H9 (cell line): ENCODE data around the gene MFSD1. TPM values are rescaled to one million over a fixed set of nuclear protein-coding genes. Genes with fewer than 3 reads are reported as not detected.

Source experiments
- DNase-seq: peaks from one replicate; pipeline ENCODE4 v3.0.0-alpha.2; 2017
- H2AFZ ChIP-seq: one replicate; pipeline ENCODE4 v1.6.1; 2013; ENCODE audit warnings: mild to moderate bottlenecking, low read length, control low read depth, moderate library complexity
- H2AK5ac ChIP-seq: 2 replicates; pipeline ENCODE4 v1.6.1; 2013; ENCODE audit warnings: low read length, control low read depth, mixed read lengths; ENCODE audit not compliant: insufficient read length
- H2BK120ac ChIP-seq: one replicate; pipeline ENCODE4 v1.6.1; 2013; ENCODE audit warnings: low read depth, mild to moderate bottlenecking, low read length, control low read depth, inconsistent platforms; ENCODE audit not compliant: poor library complexity, severe bottlenecking
- H2BK12ac ChIP-seq: 2 replicates; pipeline ENCODE4 v1.6.1; 2013; ENCODE audit warnings: low read length, control low read depth, mixed read lengths, low read depth; ENCODE audit not compliant: insufficient read length
- H2BK15ac ChIP-seq: 2 replicates; pipeline ENCODE4 v1.6.1; 2013; ENCODE audit warnings: low read depth, low read length, control low read depth
- H2BK20ac ChIP-seq: one replicate; pipeline ENCODE4 v1.6.1; 2013; ENCODE audit warnings: low read depth, mild to moderate bottlenecking, low read length, control low read depth, inconsistent platforms; ENCODE audit not compliant: poor library complexity, severe bottlenecking
- H2BK5ac ChIP-seq: 2 replicates; pipeline ENCODE4 v1.6.1; 2013; ENCODE audit warnings: low read length, control low read depth, mixed read lengths; ENCODE audit not compliant: insufficient read length
- H3K14ac ChIP-seq: 2 replicates; pipeline ENCODE4 v1.6.1; 2013; ENCODE audit warnings: low read length, control low read depth; ENCODE audit not compliant: insufficient read depth
- H3K18ac ChIP-seq: 2 replicates; pipeline ENCODE4 v1.6.1; 2013; ENCODE audit warnings: low read depth, mild to moderate bottlenecking, mixed read lengths, low read length, control low read depth; ENCODE audit not compliant: insufficient read length
- H3K23ac ChIP-seq: 2 replicates; pipeline ENCODE4 v1.6.1; 2013; ENCODE audit warnings: low read length, control low read depth, mixed read lengths, low read depth; ENCODE audit not compliant: insufficient read length
- H3K23me2 ChIP-seq: 2 replicates; pipeline ENCODE4 v1.6.1; 2013; ENCODE audit warnings: low read depth, mild to moderate bottlenecking, mixed read lengths, low read length, control low read depth; ENCODE audit not compliant: insufficient read length, poor library complexity, severe bottlenecking
- H3K27ac ChIP-seq: 2 replicates; pipeline ENCODE4 v1.5.1; 2013; ENCODE audit warnings: low read length, control low read depth, mixed read lengths, low read depth; ENCODE audit not compliant: insufficient read length
- H3K27me3 ChIP-seq: 2 replicates; pipeline ENCODE4 v1.6.1; 2013; ENCODE audit warnings: low read length, control low read depth, inconsistent platforms; ENCODE audit not compliant: insufficient read depth
- H3K4ac ChIP-seq: 2 replicates; pipeline ENCODE4 v1.6.1; 2013; ENCODE audit warnings: low read depth, mild to moderate bottlenecking, control low read depth, inconsistent platforms, low read length, moderate library complexity
- H3K4me1 ChIP-seq: 2 replicates; pipeline ENCODE4 v1.6.1; 2013; ENCODE audit warnings: low read length, control low read depth, inconsistent platforms; ENCODE audit not compliant: insufficient read depth
- H3K4me2 ChIP-seq: 2 replicates; pipeline ENCODE4 v1.6.1; 2013; ENCODE audit warnings: low read length, control low read depth, mixed read lengths; ENCODE audit not compliant: insufficient read length, insufficient read depth
- H3K56ac ChIP-seq: 2 replicates; pipeline ENCODE4 v1.6.1; 2013; ENCODE audit warnings: low read depth, mild to moderate bottlenecking, mixed read lengths, low read length, control low read depth; ENCODE audit not compliant: insufficient read length
- H3K79me1 ChIP-seq: 2 replicates; pipeline ENCODE4 v1.6.1; 2013; ENCODE audit warnings: low read depth, mild to moderate bottlenecking, moderate library complexity, low read length, control low read depth, inconsistent platforms; ENCODE audit not compliant: insufficient read depth, poor library complexity, severe bottlenecking
- H3K79me2 ChIP-seq: 2 replicates; pipeline ENCODE4 v1.6.1; 2013; ENCODE audit warnings: low read length, control low read depth, inconsistent platforms; ENCODE audit not compliant: insufficient read depth
- H3K9ac ChIP-seq: 2 replicates; pipeline ENCODE4 v1.6.1; 2013; ENCODE audit warnings: low read length, control low read depth, mixed read lengths; ENCODE audit not compliant: insufficient read length; ENCODE audit errors: extremely low read depth
- H3K9me3 ChIP-seq: one replicate; pipeline ENCODE4 v1.6.1; 2013; ENCODE audit warnings: low read depth, low read length, inconsistent platforms; ENCODE audit not compliant: control insufficient read depth
- H3T11ph ChIP-seq: one replicate; pipeline ENCODE4 v1.6.1; 2013; ENCODE audit warnings: mild to moderate bottlenecking, low read length, control low read depth, inconsistent platforms
- H4K20me1 ChIP-seq: one replicate; pipeline ENCODE4 v1.6.1; 2013; ENCODE audit not compliant: control insufficient read depth, insufficient read length, insufficient read depth
- H4K5ac ChIP-seq: 2 replicates; pipeline ENCODE4 v1.6.1; 2013; ENCODE audit warnings: low read depth, mild to moderate bottlenecking, mixed read lengths, low read length, control low read depth; ENCODE audit not compliant: insufficient read length
- H4K8ac ChIP-seq: replicated peaks from 2 replicates; pipeline ENCODE4 v1.6.1; 2013; ENCODE audit warnings: low read length, control low read depth, mixed read lengths, low read depth; ENCODE audit not compliant: insufficient read length
- H4K91ac ChIP-seq: 2 replicates; pipeline ENCODE4 v1.6.1; 2013; ENCODE audit warnings: low read depth, mild to moderate bottlenecking, moderate library complexity, mixed read lengths, low read length, control low read depth; ENCODE audit not compliant: insufficient read length
- H3K27ac Mint-ChIP-seq, 3 experiments: 2 replicates in 2 of 3; 3 replicates in 1 of 3; pipeline ENCODE4 v1.8.0; 2020 to 2021; ENCODE audit warnings: mixed read lengths in 3 of 3, mild to moderate bottlenecking in 1 of 3, moderate library complexity in 1 of 3
- H3K27me3 Mint-ChIP-seq: 2 replicates; pipeline ENCODE4 v1.8.0; 2021; ENCODE audit warnings: low read depth, mild to moderate bottlenecking, moderate library complexity, mixed read lengths
- H3K36me3 Mint-ChIP-seq, 3 experiments: 2 replicates in 2 of 3; 3 replicates in 1 of 3; pipeline ENCODE4 v1.8.0; 2020 to 2021; ENCODE audit warnings: low read depth in 3 of 3, mixed read lengths in 3 of 3; ENCODE audit not compliant: insufficient read depth in 1 of 3
- H3K4me1 Mint-ChIP-seq, 2 experiments: 2 replicates each; pipeline ENCODE4 v1.8.0; 2020; ENCODE audit warnings: mixed read lengths in 2 of 2
- H3K4me3 Mint-ChIP-seq, 2 experiments: 2 replicates in 1 of 2; 3 replicates in 1 of 2; pipeline ENCODE4 v1.8.0; 2020 to 2021; ENCODE audit warnings: mild to moderate bottlenecking in 2 of 2, mixed read lengths in 2 of 2, moderate library complexity in 1 of 2
- H3K9me3 Mint-ChIP-seq, 2 experiments: 2 replicates in 1 of 2; 3 replicates in 1 of 2; pipeline ENCODE4 v1.8.0; 2020; ENCODE audit warnings: mild to moderate bottlenecking in 2 of 2, mixed read lengths in 2 of 2, moderate library complexity in 1 of 2
- CTCF ChIP-seq: fragments of 200-600 bp; sonication (generic); conservative IDR thresholded peaks from 3 replicates; pipeline ENCODE4 v1.8.0; 2021; ENCODE audit warnings: antibody characterized with exemption, mild to moderate bottlenecking
- WGBS: extraction: QIAGEN DNeasy Blood & Tissue Kit; methylation state at CpG from one replicate; pipeline ENCODE4 v1.1.7; 2013; ENCODE audit warnings: missing lambda C conversion rate, low lambda C conversion rate, mixed read lengths; ENCODE audit not compliant: insufficient read length; ENCODE audit errors: extremely low coverage; 5-methylcytosine and 5-hydroxymethylcytosine counted together
- total RNA-seq: library from RNA; stranded (reverse); gene quantifications from 2 replicates; pipeline ENCODE4 v1.2.1, GENCODE V29; 2021

MFSD1 gene
- total RNA-seq, 1 experiment from 2014 or later, result 9.5 TPM

GRCh38 chr3:158864492-158864891 lies 62.6 kb downstream of the MFSD1 start:
- no peak for DNase-seq

More at GRCh38 chr3:158864492-158864891, 62.6 kb downstream of the MFSD1 start:
- H3T11ph ChIP-seq, result no peak overlapping the region
- no peak overlapping the region for H3K14ac ChIP-seq
- H4K91ac ChIP-seq, result no peak overlapping the region
- no peak overlapping the region for H3K4me3 Mint-ChIP-seq
- no peaks in the 10 kb centered on the region for H3K27me3 ChIP-seq
- no peaks in the 10 kb centered on the region for H3K36me3 Mint-ChIP-seq
- no peak overlapping the region for H3K27ac ChIP-seq
- no CpG with 5 or more reads among the region's 6 CpGs for WGBS
- no peak overlapping the region for H2BK5ac ChIP-seq
- no peak overlapping the region for H3K23ac ChIP-seq
- H3K27ac Mint-ChIP-seq, result no peak overlapping the region
- no peak overlapping the region for H3K56ac ChIP-seq
- H4K8ac ChIP-seq, result no peak overlapping the region
- H4K5ac ChIP-seq, result no peak overlapping the region
- no peaks in the 10 kb centered on the region for H4K20me1 ChIP-seq
- H3K9me3 ChIP-seq, result no peaks in the 10 kb centered on the region
- H3K18ac ChIP-seq, result no peak overlapping the region
- no peak overlapping the region for H2BK15ac ChIP-seq
- no peaks in the 10 kb centered on the region for H3K9me3 Mint-ChIP-seq
- H3K4me1 Mint-ChIP-seq, result no peaks in the 10 kb centered on the region
- no peak overlapping the region for H2BK20ac ChIP-seq
- no peak overlapping the region for H2AFZ ChIP-seq
- H3K27me3 Mint-ChIP-seq, result no peaks in the 10 kb centered on the region
- H2AK5ac ChIP-seq, result no peak overlapping the region
- no peak for TF ChIP-seq CTCF
- no peak overlapping the region for H3K9ac ChIP-seq
- no peaks in the 10 kb centered on the region for H3K79me2 ChIP-seq
- H2BK12ac ChIP-seq, result no peak overlapping the region
- no peaks in the 10 kb centered on the region for H3K4me1 ChIP-seq
- H3K79me1 ChIP-seq, result no peaks in the 10 kb centered on the region
- H3K4ac ChIP-seq, result no peak overlapping the region
- no peak overlapping the region for H2BK120ac ChIP-seq
- no peak overlapping the region for H3K4me2 ChIP-seq
- H3K23me2 ChIP-seq, result no peaks in the 10 kb centered on the region
